ENCODE data around the gene OR2L2. TPM values are rescaled to one million over a fixed set of nuclear protein-coding genes. Genes with fewer than 3 reads are reported as not detected.

The OR2L2 gene
- polyA plus RNA-seq, 3 donors: 0.05 TPM; not detected in 2

GRCh38 chr1:248047008-248047407 lies 17.1 kb downstream of the OR2L2 start:
- Histone ChIP-seq H3K36me3 (replicated peaks in 1 of 2; ENCODE audit: control insufficient read depth in 1 of 2, insufficient read depth in 2 of 2, low read length in 2 of 2) (no peaks in the 10 kb centered on the region), H3K4me1 (ENCODE audit: control insufficient read depth in 1 of 2, insufficient read depth in 2 of 2, low read length in 2 of 2) (no peaks in the 10 kb centered on the region), H3K9ac (ENCODE audit: insufficient read depth, low read length, poor library complexity, severe bottlenecking) (no peak overlapping the region), H3K9me3 (replicated peaks in 1 of 2; ENCODE audit: control insufficient read depth in 1 of 2, insufficient read depth in 1 of 2, low read length in 2 of 2) (no peaks in the 10 kb centered on the region), H3K27ac (ENCODE audit: low read depth in 1 of 2, low read length in 2 of 2) (no peak overlapping the region), H4K20me1 (ENCODE audit: insufficient read depth, low read length) (no peaks in the 10 kb centered on the region), H2AFZ (ENCODE audit: insufficient read depth, low read depth, low read length, poor library complexity, severe bottlenecking) (no peak overlapping the region), H3K4me2 (replicated peaks; ENCODE audit: extremely low read depth, low read length, poor library complexity, severe bottlenecking) (no peak overlapping the region), H3K27me3 (ENCODE audit: control insufficient read depth in 2 of 2, insufficient read depth in 2 of 2, low read length in 2 of 2) (no peaks in the 10 kb centered on the region), H3K79me2 (ENCODE audit: insufficient read depth, low read length) (no peaks in the 10 kb centered on the region), H3K4me3 (replicated peaks in 1 of 3; ENCODE audit: low read depth in 2 of 3, low read length in 3 of 3) (no peak overlapping the region)
- Mint-ChIP-seq H3K9me3 (peaks cover 0 to 10% (median 4%) of the 10 kb centered on the region in 7 donors), H3K4me3 (no peak overlapping the region), H3K27me3 (ENCODE audit: low read depth in 3 of 3) (no peaks in the 10 kb centered on the region), H3K4me1 (no peaks in the 10 kb centered on the region), H3K27ac (no peak overlapping the region), H3K36me3 (no peaks in the 10 kb centered on the region)
- WGBS (ENCODE audit: insufficient coverage): no CpG with 5 or more reads among the region's 1 CpG
- intact Hi-C loops (cut with micrococcal nuclease): no loop called here
- DNase-seq: no peak
- no peak for TF ChIP-seq CTCF (IDR thresholded peaks at IDR 0.05)

- H3K27ac ChIP-seq (ENCODE audit: low read depth in 1 of 2, low read length in 2 of 2): no peak overlapping the region
- no peak overlapping the region for H3K27ac Mint-ChIP-seq
- no peaks in the 10 kb centered on the region for H3K36me3 ChIP-seq (replicated peaks in 1 of 2; ENCODE audit: control insufficient read depth in 1 of 2, insufficient read depth in 2 of 2, low read length in 2 of 2)
These were observed 24.8 kb downstream of the OR2L2 start for GRCh38 chr1:248054671-248055070.

More at GRCh38 chr1:248054671-248055070, 24.8 kb downstream of the OR2L2 start:
- no peak for TF ChIP-seq CTCF (IDR thresholded peaks at IDR 0.05)
- Histone ChIP-seq H2AFZ (ENCODE audit: insufficient read depth, low read depth, low read length, poor library complexity, severe bottlenecking) (no peak overlapping the region), H4K20me1 (ENCODE audit: insufficient read depth, low read length) (no peaks in the 10 kb centered on the region), H3K27me3 (ENCODE audit: control insufficient read depth in 2 of 2, insufficient read depth in 2 of 2, low read length in 2 of 2) (no peaks in the 10 kb centered on the region), H3K79me2 (ENCODE audit: insufficient read depth, low read length) (no peaks in the 10 kb centered on the region), H3K9ac (ENCODE audit: insufficient read depth, low read length, poor library complexity, severe bottlenecking) (no peak overlapping the region), H3K4me2 (replicated peaks; ENCODE audit: extremely low read depth, low read length, poor library complexity, severe bottlenecking) (no peak overlapping the region), H3K4me1 (ENCODE audit: control insufficient read depth in 1 of 2, insufficient read depth in 2 of 2, low read length in 2 of 2) (no peaks in the 10 kb centered on the region), H3K4me3 (replicated peaks in 1 of 3; ENCODE audit: low read depth in 2 of 3, low read length in 3 of 3) (no peak overlapping the region), H3K9me3 (replicated peaks in 1 of 2; ENCODE audit: control insufficient read depth in 1 of 2, insufficient read depth in 1 of 2, low read length in 2 of 2) (peaks cover 0 to 2% of the 10 kb centered on the region in 2 donors)
- no peaks in the 10 kb centered on the region for H3K36me3 Mint-ChIP-seq
- H3K4me3 Mint-ChIP-seq: no peak overlapping the region
- H3K9me3 Mint-ChIP-seq: peaks cover 2 to 9% (median 4%) of the 10 kb centered on the region in 7 donors
- no peaks in the 10 kb centered on the region for H3K27me3 Mint-ChIP-seq (ENCODE audit: low read depth in 3 of 3)
- intact Hi-C loops (cut with micrococcal nuclease): no loop called here
- DNase-seq: no peak
- H3K4me1 Mint-ChIP-seq: no peaks in the 10 kb centered on the region

Measured in CD14-positive monocyte (primary cell).